HG03045 (cell line): Measurements from ENCODE around the gene GMNC.
A peak's percentile ranks its signal among the peaks of the same experiment; 100 is the strongest.

Experiments
- ATAC-seq: cut with Tn5 transposase; IDR thresholded peaks from one replicate; pipeline ENCODE4 v1.9.1; 2021; ENCODE audit warnings: mild to moderate bottlenecking, moderate library complexity; ENCODE audit not compliant: unreplicated experiment

GMNC gene

GRCh38 chr3:190849607-190850006 lies 12.9 kb downstream of the GMNC start:
- no peak for ATAC-seq

- no peak for ATAC-seq
Observed at GRCh38 chr3:190848870-190849269, 13.6 kb downstream of the GMNC start.

- ATAC-seq = no peak
Observed at GRCh38 chr3:190847436-190847835, 15.1 kb downstream of the GMNC start.

- no peak for ATAC-seq
Observed at GRCh38 chr3:190840146-190840545, 22.3 kb downstream of the GMNC start.

GRCh38 chr3:190831225-190831624 lies 31.3 kb downstream of the GMNC start:
- ATAC-seq = no peak

GRCh38 chr3:190830031-190830430 lies 32.5 kb downstream of the GMNC start:
- no peak for ATAC-seq

GRCh38 chr3:190826018-190826417 lies 36.5 kb downstream of the GMNC start:
- ATAC-seq = no peak

GRCh38 chr3:190825386-190826016 lies 37.0 kb downstream of the GMNC start:
- no peak for ATAC-seq

- peak; percentile 62 for ATAC-seq
Observed at GRCh38 chr3:190811775-190812480, 50.6 kb downstream of the GMNC start.

- ATAC-seq = no peak
Observed at GRCh38 chr3:190810957-190811356, 51.5 kb downstream of the GMNC start.

- ATAC-seq = no peak
Observed at GRCh38 chr3:190809351-190809750, 53.1 kb downstream of the GMNC start.

- no peak for ATAC-seq
Observed at GRCh38 chr3:190807719-190808375, 54.6 kb downstream of the GMNC start.
